ENCODE measurements around the gene LRP1B. TPM values are rescaled to one million over a fixed set of nuclear protein-coding genes. Genes with fewer than 3 reads are reported as not detected.

Gene LRP1B
- total and polyA plus RNA-seq, 4 donors: 0.01 to 0.84 (median 0.17) TPM

GRCh38 chr2:140797718-140798117 is 1333.1 kb downstream of the LRP1B start:
- H3K9me3 ChIP-seq (ENCODE audit: control insufficient read depth in 4 of 4, low read length in 3 of 4): no peaks in the 10 kb centered on the region
- H3K27ac ChIP-seq (ENCODE audit: low read depth in 1 of 2, low read length in 2 of 2): no peak overlapping the region
- no peak overlapping the region for H3K4me3 ChIP-seq (ENCODE audit: low read depth in 1 of 3, low read length in 3 of 3)
- DNase-seq (ENCODE audit: low spot score): no peak
- no peak overlapping the region for H3K9ac ChIP-seq (ENCODE audit: low read depth in 1 of 2, low read length in 2 of 2)
- H3K4me1 ChIP-seq (ENCODE audit: control insufficient read depth in 4 of 4, insufficient read depth in 4 of 4, low read length in 3 of 4): no peaks in the 10 kb centered on the region
- H3K36me3 ChIP-seq (ENCODE audit: control insufficient read depth in 4 of 4, insufficient read depth in 3 of 4, low read depth in 1 of 4, low read length in 3 of 4): no peaks in the 10 kb centered on the region
- no peak for TF ChIP-seq EGR1 (IDR thresholded peaks at IDR 0.05; ENCODE audit: low read depth in 2 of 2)
- 73% methylated on average over 4 of the region's 4 CpGs for WGBS
- no peaks in the 10 kb centered on the region for H3K27me3 ChIP-seq (ENCODE audit: control insufficient read depth in 4 of 4, insufficient read depth in 4 of 4, low read length in 3 of 4)

GRCh38 chr2:140791802-140792201 is 1339.0 kb downstream of the LRP1B start:
- Histone ChIP-seq H3K27ac (ENCODE audit: low read depth in 1 of 2, low read length in 2 of 2) (no peak overlapping the region), H3K9me3 (ENCODE audit: control insufficient read depth in 4 of 4, low read length in 3 of 4) (no peaks in the 10 kb centered on the region), H3K4me3 (ENCODE audit: low read depth in 1 of 3, low read length in 3 of 3) (no peak overlapping the region), H3K9ac (ENCODE audit: low read depth in 1 of 2, low read length in 2 of 2) (no peak overlapping the region), H3K27me3 (ENCODE audit: control insufficient read depth in 4 of 4, insufficient read depth in 4 of 4, low read length in 3 of 4) (no peaks in the 10 kb centered on the region), H3K36me3 (ENCODE audit: control insufficient read depth in 4 of 4, insufficient read depth in 3 of 4, low read depth in 1 of 4, low read length in 3 of 4) (no peaks in the 10 kb centered on the region), H3K4me1 (ENCODE audit: control insufficient read depth in 4 of 4, insufficient read depth in 4 of 4, low read length in 3 of 4) (no peaks in the 10 kb centered on the region)
- 65% methylated on average over 2 of the region's 2 CpGs for WGBS
- TF ChIP-seq RXRA (IDR thresholded peaks at IDR 0.05): no peak
- TF ChIP-seq SP1 (IDR thresholded peaks at IDR 0.05): no peak
- no peak for TF ChIP-seq EGR1 (IDR thresholded peaks at IDR 0.05; ENCODE audit: low read depth in 2 of 2)
- TF ChIP-seq ZBTB33 (IDR thresholded peaks at IDR 0.05): no peak
- no peak for TF ChIP-seq TAF1 (conservative IDR thresholded peaks at IDR 0.05)
- DNase-seq (ENCODE audit: low spot score): no peak

GRCh38 chr2:140786585-140786984 is 1344.2 kb downstream of the LRP1B start:
- TF ChIP-seq HNF4G (IDR thresholded peaks at IDR 0.05) (no peak), YY1 (IDR thresholded peaks at IDR 0.05) (no peak), GABPA (IDR thresholded peaks at IDR 0.05 in 1 of 2, conservative IDR thresholded peaks at IDR 0.05 in 1 of 2) (no peak), ATF3 (IDR thresholded peaks at IDR 0.05) (no peak), EGR1 (IDR thresholded peaks at IDR 0.05; ENCODE audit: low read depth in 2 of 2) (no peak), CTCF (IDR thresholded peaks at IDR 0.05; ENCODE audit: low read depth, low read length, missing input control) (no peak), NR2F2 (IDR thresholded peaks at IDR 0.05) (no peak), MAX (IDR thresholded peaks at IDR 0.05) (no peak), FOXA1 (IDR thresholded peaks at IDR 0.05) (no peak)
- H3K4me3 ChIP-seq (ENCODE audit: low read depth in 1 of 3, low read length in 3 of 3): no peak overlapping the region
- no peaks in the 10 kb centered on the region for H3K9me3 ChIP-seq (ENCODE audit: control insufficient read depth in 4 of 4, low read length in 3 of 4)
- no peaks in the 10 kb centered on the region for H3K4me1 ChIP-seq (ENCODE audit: control insufficient read depth in 4 of 4, insufficient read depth in 4 of 4, low read length in 3 of 4)
- H3K9ac ChIP-seq (ENCODE audit: low read depth in 1 of 2, low read length in 2 of 2): no peak overlapping the region
- no peak for DNase-seq (ENCODE audit: low spot score)
- WGBS: 76% methylated on average over 2 of the region's 2 CpGs
- no peaks in the 10 kb centered on the region for H3K36me3 ChIP-seq (ENCODE audit: control insufficient read depth in 4 of 4, insufficient read depth in 3 of 4, low read depth in 1 of 4, low read length in 3 of 4)
- H3K27ac ChIP-seq (ENCODE audit: low read depth in 1 of 2, low read length in 2 of 2): no peak overlapping the region
- H3K27me3 ChIP-seq (ENCODE audit: control insufficient read depth in 4 of 4, insufficient read depth in 4 of 4, low read length in 3 of 4): no peaks in the 10 kb centered on the region
